NCI-H2029 treated with DMSO at 0.1 percent for 48 hours (cell line): ENCODE measurements around the gene MYB.
"Not testable (repeated sequence)": the region's sequence is repeated elsewhere in the genome, so short reads cannot be mapped to it uniquely, and the experiment has no call there.

Experiments used
- DNase-seq: peaks from one replicate; lab custom pipeline; 2025; lab: John Stamatoyannopoulos, UW

MYB gene

GRCh38 chr6:135180542-135181332 is at the start of gene MYB:
MYB (plus strand) TSS chr6:135181308; CDS start chr6:135181514, 206 bp downstream.
- DNase-seq, result no peak

GRCh38 chr6:135132776-135133175 is 48.3 kb upstream of the MYB start:
- no peak for DNase-seq

- no peak for DNase-seq
Observed at GRCh38 chr6:135135835-135136234, 45.3 kb upstream of the MYB start.

- no peak for DNase-seq
Observed at GRCh38 chr6:135137826-135138225, 43.3 kb upstream of the MYB start.

- DNase-seq, result no peak
Observed at GRCh38 chr6:135141182-135141581, 39.9 kb upstream of the MYB start.

GRCh38 chr6:135141728-135142127 is 39.4 kb upstream of the MYB start:
- DNase-seq, result no peak

GRCh38 chr6:135142232-135142631 is 38.9 kb upstream of the MYB start:
- DNase-seq, result not testable (repeated sequence)

- no peak for DNase-seq
Observed at GRCh38 chr6:135144673-135145062, 36.4 kb upstream of the MYB start.

- DNase-seq, result no peak
Observed at GRCh38 chr6:135145063-135145800, 35.9 kb upstream of the MYB start.

- DNase-seq, result no peak
Observed at GRCh38 chr6:135146162-135146934, 34.8 kb upstream of the MYB start.

- no peak for DNase-seq
Observed at GRCh38 chr6:135147637-135148592, 33.2 kb upstream of the MYB start.

GRCh38 chr6:135148889-135149288 is 32.2 kb upstream of the MYB start:
- no peak for DNase-seq

- no peak for DNase-seq
Observed at GRCh38 chr6:135149376-135149775, 31.7 kb upstream of the MYB start.

GRCh38 chr6:135150481-135150880 is 30.6 kb upstream of the MYB start:
- DNase-seq, result not testable (repeated sequence)

- DNase-seq, result not testable (repeated sequence)
Observed at GRCh38 chr6:135154125-135154524, 27.0 kb upstream of the MYB start.

- DNase-seq, result no peak
Observed at GRCh38 chr6:135158397-135158796, 22.7 kb upstream of the MYB start.

GRCh38 chr6:135159531-135159930 is 21.6 kb upstream of the MYB start:
- no peak for DNase-seq

GRCh38 chr6:135161411-135162395 is 19.4 kb upstream of the MYB start:
- no peak for DNase-seq

GRCh38 chr6:135162678-135163439 is 18.2 kb upstream of the MYB start:
- no peak for DNase-seq

GRCh38 chr6:135163440-135163738 is 17.7 kb upstream of the MYB start:
- no peak for DNase-seq
